NCI-H2196 treated with DMSO at 0.1 percent for 48 hours (cell line): ENCODE results near the gene SNX4.
"Not testable (repeated sequence)": the region's sequence is repeated elsewhere in the genome, so short reads cannot be mapped to it uniquely, and the experiment has no call there.

Experiments used
- DNase-seq: peaks from one replicate; lab custom pipeline; 2025; ENCODE audit not compliant: unreplicated experiment; lab: John Stamatoyannopoulos, UW

The SNX4 gene

DNA sequence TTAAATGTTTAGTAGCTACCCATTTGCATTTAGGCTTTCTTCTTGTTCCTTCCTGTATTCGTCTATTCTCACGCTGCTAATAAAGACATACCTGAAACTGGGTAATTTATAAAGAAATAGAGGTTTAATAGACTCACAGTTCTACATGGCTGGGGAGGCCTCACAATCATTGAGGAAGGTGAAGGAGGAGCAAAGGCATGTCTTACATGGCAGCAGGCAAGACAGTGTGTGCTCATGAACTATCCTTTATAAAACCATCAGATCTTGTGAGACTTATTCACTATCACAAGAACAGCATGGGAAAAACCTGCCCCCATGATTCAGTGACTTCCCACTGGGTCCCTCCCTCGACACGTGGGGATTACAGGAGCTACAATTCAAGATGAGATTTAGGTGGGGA is 114.5 kb downstream of the SNX4 start:
- DNase-seq, result not testable (repeated sequence)

DNA sequence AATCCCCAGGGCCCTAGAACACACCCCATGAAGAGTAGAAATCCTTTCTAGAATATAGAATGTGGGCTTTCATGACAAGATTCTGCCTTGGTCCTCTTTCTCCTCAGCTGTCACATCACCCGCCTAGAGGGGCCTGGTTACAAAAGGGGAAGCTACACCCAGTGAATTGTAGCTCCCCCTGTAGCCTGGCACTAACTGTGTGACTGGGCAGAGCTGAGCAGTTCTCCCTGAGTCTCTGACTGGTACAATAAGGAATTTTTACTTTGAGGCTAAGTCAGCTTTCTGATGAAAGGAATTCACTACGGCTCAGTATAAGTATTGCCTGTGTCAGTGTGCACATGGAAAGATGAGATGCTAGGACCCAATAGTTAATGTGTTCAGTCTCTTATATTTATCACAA is 116.2 kb downstream of the SNX4 start:
- no peak for DNase-seq

DNA sequence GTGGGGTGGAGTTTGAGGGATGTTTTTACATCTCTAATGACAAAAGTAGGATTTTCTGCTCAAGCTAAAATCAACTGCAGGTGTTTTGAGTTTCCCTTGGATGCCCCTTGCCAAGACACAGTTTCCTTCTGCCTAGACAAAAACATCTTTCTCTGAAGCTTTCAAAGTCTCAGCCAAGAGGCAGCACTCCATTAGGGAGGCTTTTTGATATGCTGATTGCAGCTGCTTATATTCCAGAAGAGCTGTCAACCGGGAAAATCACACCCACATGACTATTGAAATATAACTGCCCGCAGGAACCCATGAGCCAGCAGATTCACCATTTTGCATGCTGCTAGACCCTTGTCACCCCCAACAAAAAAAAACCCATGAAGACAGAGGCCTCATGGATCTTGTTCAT is 117.4 kb downstream of the SNX4 start:
- no peak for DNase-seq

DNA sequence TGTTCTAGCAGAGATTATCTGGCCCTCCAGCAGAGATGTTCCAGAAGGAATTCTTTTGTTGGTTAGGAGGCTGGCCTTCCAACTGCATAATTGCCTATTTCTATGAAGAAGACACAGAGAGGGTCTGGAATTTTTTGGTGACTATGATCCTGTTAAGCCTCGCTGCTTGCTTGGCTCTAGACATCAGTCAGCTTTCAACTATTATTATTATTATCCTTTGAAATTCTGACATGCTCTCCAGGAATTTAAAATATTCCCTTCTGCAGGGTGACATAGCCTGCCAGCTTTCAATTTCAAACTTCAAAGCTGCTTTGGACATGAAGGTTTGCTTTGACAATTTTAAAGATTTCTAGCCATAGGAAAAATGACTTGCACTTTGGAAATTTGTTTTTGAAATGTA is 118.6 kb downstream of the SNX4 start:
- DNase-seq, result no peak

DNA sequence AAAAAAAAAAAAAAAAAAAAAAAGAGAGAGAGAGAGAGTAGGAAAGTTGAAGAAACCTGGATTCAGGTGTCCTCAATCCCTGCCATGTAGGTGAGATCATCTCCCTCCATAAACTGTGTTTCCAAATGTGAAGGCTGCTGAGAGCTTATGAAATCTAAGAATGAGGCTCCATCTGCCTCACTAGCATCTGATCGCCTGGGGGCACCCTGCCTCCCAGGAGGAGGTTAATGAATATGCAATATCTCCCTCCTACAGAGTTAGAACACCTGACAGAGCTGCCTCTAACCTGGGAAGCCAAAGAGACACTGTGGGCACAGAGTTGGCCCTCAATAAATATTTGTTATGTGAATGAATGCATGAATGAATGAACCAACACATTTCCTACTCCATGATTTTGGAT is 121.0 kb downstream of the SNX4 start:
- no peak for DNase-seq
